ENCODE data around the gene CD86.
A peak's percentile ranks its signal among the peaks of the same experiment; 100 is the strongest.

The CD86 gene

GRCh38 chr3:122021811-122022401 lies 33.3 kb upstream of the CD86 start, which contains the start of gene ILDR1:
Gene ILDR1, minus strand, starts transcription at chr3:122022247. Its CDS starts 170 bp downstream, at chr3:122022077.
- Histone ChIP-seq H3K4me3 (replicated peaks; ENCODE audit: insufficient read depth, low read length) (no peak within 1 kb of the TSS), H3K27me3 (ENCODE audit: insufficient read depth, poor library complexity, severe bottlenecking) (no peaks in the 10 kb centered on the region), H3K27ac (replicated peaks) (no peak within 1 kb of the TSS)
- TF ChIP-seq REST (IDR thresholded peaks at IDR 0.05; ENCODE audit: insufficient replicate concordance, low read depth) (no peak), GABPA (IDR thresholded peaks at IDR 0.05; ENCODE audit: low read depth) (no peak), POLR2AphosphoS5 (IDR thresholded peaks at IDR 0.05; ENCODE audit: low read depth) (no peak), SPI1 (IDR thresholded peaks at IDR 0.05; ENCODE audit: borderline replicate concordance, low read depth) (no peak)
- TF ChIP-seq, protein P1, sequence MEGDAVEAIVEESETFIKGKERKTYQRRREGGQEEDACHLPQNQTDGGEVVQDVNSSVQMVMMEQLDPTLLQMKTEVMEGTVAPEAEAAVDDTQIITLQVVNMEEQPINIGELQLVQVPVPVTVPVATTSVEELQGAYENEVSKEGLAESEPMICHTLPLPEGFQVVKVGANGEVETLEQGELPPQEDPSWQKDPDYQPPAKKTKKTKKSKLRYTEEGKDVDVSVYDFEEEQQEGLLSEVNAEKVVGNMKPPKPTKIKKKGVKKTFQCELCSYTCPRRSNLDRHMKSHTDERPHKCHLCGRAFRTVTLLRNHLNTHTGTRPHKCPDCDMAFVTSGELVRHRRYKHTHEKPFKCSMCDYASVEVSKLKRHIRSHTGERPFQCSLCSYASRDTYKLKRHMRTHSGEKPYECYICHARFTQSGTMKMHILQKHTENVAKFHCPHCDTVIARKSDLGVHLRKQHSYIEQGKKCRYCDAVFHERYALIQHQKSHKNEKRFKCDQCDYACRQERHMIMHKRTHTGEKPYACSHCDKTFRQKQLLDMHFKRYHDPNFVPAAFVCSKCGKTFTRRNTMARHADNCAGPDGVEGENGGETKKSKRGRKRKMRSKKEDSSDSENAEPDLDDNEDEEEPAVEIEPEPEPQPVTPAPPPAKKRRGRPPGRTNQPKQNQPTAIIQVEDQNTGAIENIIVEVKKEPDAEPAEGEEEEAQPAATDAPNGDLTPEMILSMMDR (IDR thresholded peaks at IDR 0.05; ENCODE audit: insufficient read depth, low read length): no peak
- DNase-seq (ENCODE audit: low read depth in 1 of 2, low spot score in 1 of 2): no peak

DNA sequence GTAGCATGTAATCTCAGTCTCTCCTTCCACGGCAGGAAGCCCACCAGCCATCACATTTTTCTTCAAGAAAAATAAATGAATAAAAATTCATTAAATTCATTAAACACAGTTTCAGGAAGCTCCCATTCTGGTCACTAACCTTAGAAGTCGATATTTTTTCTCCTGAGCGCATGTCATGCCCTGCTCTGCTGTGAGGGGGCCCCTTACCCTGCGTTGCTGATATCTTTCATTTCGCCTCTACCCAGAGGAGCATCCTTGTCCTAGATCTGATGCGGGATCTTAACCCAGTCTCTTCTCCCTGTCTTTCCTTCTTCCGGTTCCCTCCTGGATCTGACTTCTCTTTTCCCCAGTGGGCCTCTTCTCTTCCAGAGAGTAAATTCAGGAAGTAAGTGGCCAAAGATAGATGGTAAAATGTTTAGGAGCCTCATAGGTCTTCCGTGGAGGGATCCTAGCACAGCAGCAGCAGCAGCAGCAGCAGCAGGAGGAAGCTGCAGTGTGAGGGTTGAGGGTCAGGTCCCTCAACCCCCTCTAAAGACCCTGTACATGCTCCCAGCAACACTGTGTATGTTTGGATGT lies 31.7 kb upstream of the CD86 start:
- no peak overlapping the region for H3K27ac ChIP-seq (replicated peaks)
- H3K27me3 ChIP-seq (ENCODE audit: insufficient read depth, poor library complexity, severe bottlenecking): no peaks in the 10 kb centered on the region
- no peak overlapping the region for H3K4me3 ChIP-seq (replicated peaks; ENCODE audit: insufficient read depth, low read length)
- peak in 1 of 2 experiments; percentile 7 for DNase-seq (ENCODE audit: low read depth in 1 of 2, low spot score in 1 of 2)
- TF ChIP-seq GABPA (IDR thresholded peaks at IDR 0.05; ENCODE audit: low read depth) (no peak), POLR2AphosphoS5 (IDR thresholded peaks at IDR 0.05; ENCODE audit: low read depth) (no peak), REST (IDR thresholded peaks at IDR 0.05; ENCODE audit: insufficient replicate concordance, low read depth) (no peak), SPI1 (IDR thresholded peaks at IDR 0.05; ENCODE audit: borderline replicate concordance, low read depth) (no peak; the same call in 1 of the 2 replicates)
- TF ChIP-seq, protein P1 (IDR thresholded peaks at IDR 0.05; ENCODE audit: insufficient read depth, low read length): no peak

- DNase-seq (ENCODE audit: low read depth in 1 of 2, low spot score in 1 of 2): no peak
- Histone ChIP-seq H3K27me3 (ENCODE audit: insufficient read depth, poor library complexity, severe bottlenecking) (no peaks in the 10 kb centered on the region), H3K27ac (replicated peaks) (no peak overlapping the region), H3K4me3 (replicated peaks; ENCODE audit: insufficient read depth, low read length) (no peak overlapping the region)
- TF ChIP-seq POLR2AphosphoS5 (IDR thresholded peaks at IDR 0.05; ENCODE audit: low read depth) (no peak), REST (IDR thresholded peaks at IDR 0.05; ENCODE audit: insufficient replicate concordance, low read depth) (no peak), SPI1 (IDR thresholded peaks at IDR 0.05; ENCODE audit: borderline replicate concordance, low read depth) (no peak), GABPA (IDR thresholded peaks at IDR 0.05; ENCODE audit: low read depth) (no peak)
- TF ChIP-seq, protein P1 (IDR thresholded peaks at IDR 0.05; ENCODE audit: insufficient read depth, low read length): no peak
Measured at GRCh38 chr3:122024800-122025199, 30.4 kb upstream of the CD86 start.
